Fibroblast of gingiva (primary cell): Measurements from ENCODE around the gene CHKA.

Source experiments
- DNase-seq: peaks from one replicate; pipeline ENCODE4 v3.0.0-alpha.2; 2011; ENCODE audit warnings: low read depth

Gene CHKA

GRCh38 chr11:68044145-68044813 is 76.9 kb downstream of the CHKA start:
- no peak for DNase-seq

DNA sequence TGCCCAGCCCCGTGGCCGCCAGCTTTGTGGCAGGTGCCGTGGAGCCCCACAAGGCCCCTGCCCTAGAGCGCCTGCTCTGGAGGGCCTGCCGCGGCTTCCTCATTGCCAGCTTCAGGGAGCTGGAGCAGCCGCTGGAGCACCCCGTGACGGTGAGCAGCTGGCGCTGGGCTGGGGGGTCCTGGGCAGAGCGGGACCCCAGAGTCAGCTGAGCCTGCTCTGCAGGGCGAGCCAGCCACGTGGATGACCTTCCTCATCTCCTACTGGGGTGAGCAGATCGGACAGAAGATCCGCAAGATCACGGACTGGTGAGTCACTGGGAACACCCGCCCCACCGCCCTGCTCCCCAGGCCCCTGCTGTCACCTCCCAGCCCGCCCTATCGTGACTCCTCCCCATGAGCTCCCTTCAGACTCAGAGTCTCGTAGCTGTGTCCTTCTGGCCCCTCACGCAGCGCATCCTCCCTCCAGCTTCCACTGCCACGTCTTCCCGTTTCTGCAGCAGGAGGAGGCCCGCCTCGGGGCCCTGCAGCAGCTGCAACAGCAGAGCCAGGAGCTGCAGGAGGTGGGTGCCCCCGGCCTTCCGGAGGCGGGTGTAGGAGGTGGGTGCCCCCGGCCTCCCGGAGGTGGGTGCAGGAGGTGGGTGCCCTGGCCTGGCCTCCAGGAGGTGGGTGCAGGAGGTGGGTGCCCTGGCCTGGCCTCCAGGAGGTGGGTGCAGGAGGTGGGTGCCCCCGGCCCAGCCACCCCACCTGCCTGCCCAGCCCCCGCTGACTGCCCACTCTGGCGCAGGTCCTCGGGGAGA is 77.6 kb downstream of the CHKA start:
- DNase-seq, result peak; percentile 64

DNA sequence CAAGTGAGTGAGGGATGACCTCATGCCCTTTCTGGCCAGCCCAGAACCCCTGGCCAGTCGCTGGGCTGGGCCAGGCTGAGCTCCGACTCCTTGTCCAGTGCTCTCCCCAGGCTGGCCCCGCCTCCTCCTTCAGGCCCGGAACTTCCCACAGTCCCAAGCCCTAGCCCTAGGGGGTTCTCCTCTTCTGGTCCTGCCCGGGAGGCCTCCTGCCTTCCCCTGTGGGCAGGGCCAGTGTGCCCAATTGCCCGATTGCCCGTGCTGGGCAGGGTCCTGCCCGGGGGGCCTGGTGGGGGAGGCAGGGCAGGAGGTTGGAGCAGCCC is 78.2 kb downstream of the CHKA start:
- DNase-seq, result no peak

GRCh38 chr11:68042219-68043028 is 78.8 kb downstream of the CHKA start:
- DNase-seq, result no peak

DNA sequence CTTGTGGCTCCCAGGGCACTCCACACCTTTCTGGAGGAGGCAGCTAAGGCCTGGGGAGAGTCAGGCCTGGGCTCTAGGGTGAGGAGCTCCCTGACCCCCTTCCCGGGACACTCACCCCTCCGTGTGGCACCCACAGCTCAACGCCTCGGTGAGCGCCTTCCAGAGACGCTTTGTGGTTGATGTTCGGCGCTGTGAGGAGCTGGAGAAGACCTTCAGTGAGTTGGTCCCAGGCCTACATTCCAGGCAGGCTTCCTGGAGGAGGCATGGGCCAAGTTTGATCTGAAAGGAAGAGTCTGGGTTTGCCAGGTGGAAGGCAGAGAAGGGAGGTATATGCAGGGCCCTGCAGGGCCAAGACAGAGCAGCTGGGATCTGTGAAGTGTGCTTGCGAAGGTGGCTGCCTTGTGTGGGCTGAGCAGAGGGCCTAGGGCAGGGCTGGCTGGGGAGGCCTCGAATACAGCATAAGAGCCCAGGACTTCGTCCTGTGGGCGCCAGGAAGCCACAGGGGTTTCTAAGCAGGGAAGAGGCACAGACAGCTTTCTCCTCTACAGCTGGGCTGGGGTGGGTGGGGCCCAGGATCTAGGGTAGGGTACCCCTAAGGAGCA is 79.5 kb downstream of the CHKA start:
- DNase-seq, result no peak

- no peak for DNase-seq
These were observed 80.1 kb downstream of the CHKA start for GRCh38 chr11:68040957-68041591.

- DNase-seq, result peak; percentile 73
These were observed 80.9 kb downstream of the CHKA start for GRCh38 chr11:68040101-68040956.

DNA sequence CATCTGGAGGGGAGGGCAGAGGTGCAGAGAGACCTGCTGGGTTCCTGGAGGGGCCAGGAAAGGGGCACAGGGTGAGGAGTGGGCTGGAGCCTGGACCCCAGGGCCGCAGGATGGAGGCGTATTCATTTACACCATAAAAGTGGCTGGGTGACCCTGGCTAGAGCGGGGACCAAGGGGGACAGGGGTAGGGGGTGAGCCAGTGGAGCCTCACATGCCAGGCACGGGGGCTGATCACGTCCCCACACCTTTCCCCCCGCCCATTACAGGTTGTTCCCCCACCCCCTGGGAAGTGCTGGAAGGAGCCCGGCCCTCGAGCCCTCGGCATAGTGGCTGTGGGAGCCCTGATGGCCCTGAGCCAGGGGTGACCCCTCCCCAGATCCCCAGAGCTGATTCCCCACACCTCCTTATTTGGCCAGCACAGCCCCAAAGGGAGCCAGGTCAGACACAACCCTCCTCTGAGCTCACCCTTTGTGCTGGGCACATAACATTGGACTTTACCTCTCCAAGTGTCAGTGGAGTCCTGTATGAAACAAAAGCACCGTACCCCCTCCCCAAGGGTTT is 81.6 kb downstream of the CHKA start:
- no peak for DNase-seq

DNA sequence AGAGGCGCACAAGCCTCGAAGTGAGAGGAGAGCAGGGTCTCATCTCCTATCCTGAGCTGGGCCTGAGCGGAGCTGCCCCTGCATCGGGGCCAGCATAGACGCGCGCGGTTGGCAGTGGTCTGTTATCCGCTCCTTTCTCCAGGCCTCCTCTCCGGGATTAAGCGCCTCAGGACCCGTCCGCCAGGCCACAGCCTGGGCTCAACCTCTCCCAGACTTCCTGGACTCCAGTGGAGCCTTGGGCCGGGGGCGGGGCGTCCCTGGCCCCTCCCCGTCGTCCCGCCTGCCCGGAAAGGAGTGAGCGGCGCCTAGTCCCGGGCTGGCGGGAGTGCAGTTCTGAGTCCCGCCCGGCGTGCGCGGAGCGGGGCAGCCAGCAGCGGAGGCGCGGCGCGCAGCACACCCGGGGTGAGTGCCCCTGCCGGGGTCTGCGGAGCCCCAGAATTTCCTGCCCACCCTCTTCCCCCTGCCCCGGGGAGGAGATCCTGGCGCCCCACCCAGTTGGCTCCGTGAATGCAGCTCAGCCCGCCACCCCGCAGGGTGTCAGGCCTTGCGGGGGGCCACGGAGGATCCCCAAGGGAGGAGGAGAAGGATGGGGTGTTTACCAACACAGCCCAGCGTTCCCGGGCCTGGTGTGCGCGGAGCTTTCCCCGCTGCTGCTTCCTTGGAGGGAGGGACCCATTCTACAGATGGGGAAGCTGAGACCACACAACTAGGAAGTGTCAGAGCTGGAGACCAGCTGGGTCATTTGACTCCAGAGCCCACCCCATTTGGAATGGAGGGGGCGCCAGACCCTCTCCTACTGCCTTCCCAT is 82.3 kb downstream of the CHKA start, which contains the start of gene TCIRG1:
Gene TCIRG1 (plus strand): TSS at position 308 of the 808 bp plus-strand sequence. CDS start 2,247 bp downstream, outside the sequence.
- DNase-seq, result peak; percentile 83

- no peak for DNase-seq
These were observed 82.9 kb downstream of the CHKA start for GRCh38 chr11:68038226-68038717.

DNA sequence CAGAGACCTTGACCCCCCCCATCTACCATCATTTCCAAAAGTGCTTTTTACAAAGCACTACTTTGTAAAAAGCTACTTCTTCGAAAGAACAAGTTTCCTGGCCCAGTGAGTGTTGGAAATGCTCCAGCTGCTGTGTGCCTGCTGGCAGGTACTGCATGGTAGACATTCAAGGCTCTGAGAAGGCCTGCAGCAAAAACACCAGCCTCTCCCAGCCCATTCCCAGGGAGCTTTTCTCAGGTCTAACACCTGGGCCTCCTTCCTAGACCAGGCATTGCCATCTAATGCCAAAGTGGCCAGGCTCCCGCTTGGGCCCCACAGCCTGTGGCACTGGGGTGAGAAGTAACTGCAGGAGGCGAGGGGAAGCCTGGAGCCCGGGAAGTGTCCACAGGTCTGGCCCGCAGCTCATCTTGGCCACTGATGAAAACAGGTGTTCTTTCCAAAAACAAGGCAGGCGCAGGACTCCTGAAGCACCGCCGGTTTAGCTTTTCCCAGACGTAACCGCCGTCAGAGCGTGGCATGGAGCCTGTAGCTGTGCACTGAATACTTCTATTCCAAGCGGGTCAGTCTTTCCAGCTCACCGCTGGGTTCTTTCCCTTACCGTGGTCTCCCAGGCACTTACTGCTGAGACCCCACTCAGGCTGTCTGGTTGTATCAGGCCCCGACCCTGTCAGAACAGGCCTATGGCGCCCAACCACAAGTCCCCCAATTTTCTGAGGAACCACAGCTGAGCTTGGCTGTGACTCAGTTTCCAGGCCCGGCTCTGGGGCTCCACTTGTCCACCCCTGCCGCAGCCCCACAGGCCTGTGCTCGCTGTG is 83.6 kb downstream of the CHKA start:
- no peak for DNase-seq

- DNase-seq, result no peak
These were observed 84.4 kb downstream of the CHKA start for GRCh38 chr11:68036717-68037239.

DNA sequence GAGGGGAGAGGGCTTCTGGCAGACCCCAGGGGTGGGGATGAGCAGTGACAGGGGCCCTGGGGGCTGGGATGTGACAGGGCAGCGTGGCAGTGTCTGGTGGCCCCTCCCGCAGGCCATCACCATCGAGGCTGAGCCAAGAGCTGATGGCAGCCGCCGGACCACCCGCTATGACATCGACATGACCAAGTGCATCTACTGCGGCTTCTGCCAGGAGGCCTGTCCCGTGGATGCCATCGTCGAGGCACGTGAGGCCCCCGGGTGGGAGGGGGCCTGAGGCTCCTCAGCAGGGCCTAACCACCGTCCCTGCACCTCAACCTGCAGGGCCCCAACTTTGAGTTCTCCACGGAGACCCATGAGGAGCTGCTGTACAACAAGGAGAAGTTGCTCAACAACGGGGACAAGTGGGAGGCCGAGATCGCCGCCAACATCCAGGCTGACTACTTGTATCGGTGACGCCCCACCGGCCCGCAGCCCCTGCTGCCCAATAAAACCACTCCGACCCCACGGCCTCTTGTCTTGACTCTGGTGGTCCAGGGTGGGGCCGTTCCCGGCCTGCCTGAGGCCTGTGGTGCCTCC is 85.0 kb downstream of the CHKA start:
- DNase-seq, result no peak

DNA sequence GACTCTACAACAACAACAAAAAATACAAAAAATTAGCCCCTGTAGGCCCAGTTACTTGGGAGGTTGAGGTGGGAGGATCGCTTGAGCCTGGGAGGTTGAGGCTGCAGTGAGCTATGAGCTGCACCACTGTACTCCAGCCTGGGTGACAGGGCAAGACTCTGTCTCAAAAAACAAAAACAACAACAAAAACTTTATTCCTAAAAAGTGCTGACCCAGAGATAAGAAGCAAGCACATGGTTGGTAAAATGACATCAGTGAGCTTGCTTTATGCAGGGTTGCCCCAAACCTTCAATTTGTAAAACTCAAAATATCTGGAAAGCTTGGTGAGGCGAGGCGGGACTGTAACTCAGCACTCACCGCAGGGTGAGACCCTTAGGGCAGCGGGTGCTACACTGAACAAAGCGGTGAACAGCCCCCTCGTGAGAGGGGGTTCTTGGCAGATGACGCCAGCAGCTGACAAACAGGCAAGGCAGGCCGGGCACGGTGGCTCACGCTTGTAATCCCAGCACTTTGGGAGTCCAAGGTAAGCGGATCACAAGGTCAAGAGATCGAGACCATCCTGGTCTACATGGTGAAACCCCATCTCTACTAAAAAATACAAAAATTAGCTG is 85.8 kb downstream of the CHKA start:
- no peak for DNase-seq

DNA sequence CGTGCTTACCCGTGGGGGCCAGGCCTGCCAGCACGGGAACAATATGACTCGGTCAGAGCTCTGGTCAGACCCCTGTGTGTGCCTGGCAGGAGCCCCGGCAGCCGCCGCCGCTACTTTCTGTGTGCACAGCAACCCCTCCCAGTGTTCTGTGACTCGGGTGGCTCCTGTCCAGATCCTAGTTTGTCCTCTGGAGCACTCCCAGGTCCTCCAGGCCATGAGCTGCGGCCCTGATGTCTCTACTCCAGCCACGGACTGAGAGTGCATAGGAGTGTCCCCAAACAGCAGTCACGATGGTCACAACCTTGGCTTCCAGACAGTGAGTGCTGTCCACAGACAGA is 87.5 kb downstream of the CHKA start:
- no peak for DNase-seq

DNA sequence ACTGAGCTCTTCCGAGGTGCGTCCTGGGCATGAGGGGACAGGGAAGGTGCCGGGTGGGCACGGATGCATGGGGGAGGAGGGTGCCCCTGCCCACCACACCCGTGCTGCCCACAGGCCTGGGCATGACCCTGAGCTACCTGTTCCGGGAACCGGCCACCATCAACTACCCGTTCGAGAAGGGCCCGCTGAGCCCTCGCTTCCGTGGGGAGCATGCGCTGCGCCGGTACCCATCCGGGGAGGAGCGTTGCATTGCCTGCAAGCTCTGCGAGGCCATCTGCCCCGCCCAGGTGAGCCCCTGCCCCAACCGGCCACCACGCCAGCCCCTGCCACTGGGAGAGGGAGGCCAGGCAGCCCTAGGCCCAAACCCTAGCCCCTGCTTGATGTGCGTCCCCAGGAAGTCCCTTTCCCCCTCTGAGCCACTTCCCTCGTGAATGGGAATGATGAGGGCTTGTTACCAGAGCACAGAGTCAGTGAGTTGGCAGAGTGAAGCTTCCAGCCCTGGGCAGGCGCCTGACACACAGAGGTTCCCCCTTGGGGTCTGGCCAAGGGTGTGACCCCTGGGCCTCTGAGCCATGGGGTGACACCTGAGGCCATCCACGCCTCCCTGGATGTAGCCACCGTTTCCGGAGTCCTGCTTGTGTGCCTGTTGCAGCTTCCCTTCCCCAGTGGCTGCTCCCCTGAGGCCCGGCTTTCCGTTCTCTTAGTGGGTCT is 88.0 kb downstream of the CHKA start:
- DNase-seq, result no peak

GRCh38 chr11:68032003-68032402 is 89.2 kb downstream of the CHKA start:
- no peak for DNase-seq
